Stimulated activated CD4-positive, alpha-beta T cell treated with anti-CD3 and anti-CD28 coated beads, Interleukin-15, amount 100 ng/mL, for 24 hours (primary cell): ENCODE data around the gene PARVB.

Experiments used
- DNase-seq: peaks from one replicate; pipeline ENCODE4 v3.0.0-alpha.2; 2020

PARVB gene

GRCh38 chr22:44142421-44143104, 118.5 kb downstream of the PARVB start:
- DNase-seq, result no peak

- no peak for DNase-seq
Observed at GRCh38 chr22:44143105-44143474, 119.0 kb downstream of the PARVB start.

- DNase-seq, result no peak
Observed at GRCh38 chr22:44143579-44143978, 119.5 kb downstream of the PARVB start.

GRCh38 chr22:44144046-44144569, 120.0 kb downstream of the PARVB start:
- no peak for DNase-seq

GRCh38 chr22:44145544-44145943, 121.4 kb downstream of the PARVB start:
- no peak for DNase-seq

- DNase-seq, result no peak
Observed at GRCh38 chr22:44146088-44146861, 122.2 kb downstream of the PARVB start.

- no peak for DNase-seq
Observed at GRCh38 chr22:44147008-44147645, 123.0 kb downstream of the PARVB start.

- DNase-seq, result no peak
Observed at GRCh38 chr22:44147821-44148574, 123.9 kb downstream of the PARVB start.

GRCh38 chr22:44151676-44152075, 127.6 kb downstream of the PARVB start:
- no peak for DNase-seq

GRCh38 chr22:44153710-44154109, 129.6 kb downstream of the PARVB start:
- no peak for DNase-seq

GRCh38 chr22:44154436-44154942, 130.4 kb downstream of the PARVB start:
- DNase-seq, result peak; percentile 3

- no peak for DNase-seq
Observed at GRCh38 chr22:44155115-44155514, 131.0 kb downstream of the PARVB start.

GRCh38 chr22:44157916-44158618, 134.0 kb downstream of the PARVB start:
- no peak for DNase-seq

GRCh38 chr22:44158816-44159215, 134.7 kb downstream of the PARVB start:
- no peak for DNase-seq

- DNase-seq, result no peak
Observed at GRCh38 chr22:44159221-44159620, 135.1 kb downstream of the PARVB start.

- no peak for DNase-seq
Observed at GRCh38 chr22:44159811-44160210, 135.7 kb downstream of the PARVB start.

- DNase-seq, result no peak
Observed at GRCh38 chr22:44160421-44160820, 136.3 kb downstream of the PARVB start.

GRCh38 chr22:44161673-44162072, 137.6 kb downstream of the PARVB start:
- no peak for DNase-seq

GRCh38 chr22:44162960-44163359, 138.9 kb downstream of the PARVB start:
- DNase-seq, result no peak

- DNase-seq, result no peak
Observed at GRCh38 chr22:44163536-44163935, 139.4 kb downstream of the PARVB start.

- DNase-seq, result no peak
Observed at GRCh38 chr22:44164031-44164430, 139.9 kb downstream of the PARVB start.

- DNase-seq, result no peak
Observed at GRCh38 chr22:44165286-44165874, 141.3 kb downstream of the PARVB start.
